Vagina (tissue), 2 donors: ENCODE measurements around the gene HOXA5.

Source experiments
- CTCF ChIP-seq, 3 experiments: fragments of 450-650 bp in 2 of 3; fragments of 200-600 bp in 1 of 3; sonication (generic) in 1 of 3; IDR thresholded peaks; one replicate each; pipeline ENCODE4 v1.5.1; 2017 to 2019; ENCODE audit warnings: antibody characterized with exemption in 3 of 3, mild to moderate bottlenecking in 2 of 3, moderate library complexity in 2 of 3
- POLR2AphosphoS5 ChIP-seq, 2 donors: sonication (generic); formaldehyde crosslinking; IDR thresholded peaks; one replicate each; pipeline ENCODE4 v1.9.0; 2017; ENCODE audit warnings: antibody characterized with exemption in 2 of 2, mild to moderate bottlenecking in 2 of 2, low read depth in 1 of 2; ENCODE audit not compliant: insufficient read depth in 1 of 2

- no peak for TF ChIP-seq CTCF (IDR thresholded peaks at IDR 0.05)
- TF ChIP-seq POLR2AphosphoS5 (IDR thresholded peaks at IDR 0.05; ENCODE audit: insufficient read depth in 1 of 2, low read depth in 1 of 2): no peak
Observed at GRCh38 chr7:27131390-27131819, 12.1 kb downstream of the HOXA5 start.
